ENCODE results near the gene PAGR1. TPM values are rescaled to one million over a fixed set of nuclear protein-coding genes. Genes with fewer than 3 reads are reported as not detected.

Gene PAGR1
- total and polyA plus RNA-seq, 9 of the 15 experiments (the other 6 are each of a cell fraction or from before 2014, with no cell fraction given), result 1.4 to 58.2 (median 16.8) TPM

DNA sequence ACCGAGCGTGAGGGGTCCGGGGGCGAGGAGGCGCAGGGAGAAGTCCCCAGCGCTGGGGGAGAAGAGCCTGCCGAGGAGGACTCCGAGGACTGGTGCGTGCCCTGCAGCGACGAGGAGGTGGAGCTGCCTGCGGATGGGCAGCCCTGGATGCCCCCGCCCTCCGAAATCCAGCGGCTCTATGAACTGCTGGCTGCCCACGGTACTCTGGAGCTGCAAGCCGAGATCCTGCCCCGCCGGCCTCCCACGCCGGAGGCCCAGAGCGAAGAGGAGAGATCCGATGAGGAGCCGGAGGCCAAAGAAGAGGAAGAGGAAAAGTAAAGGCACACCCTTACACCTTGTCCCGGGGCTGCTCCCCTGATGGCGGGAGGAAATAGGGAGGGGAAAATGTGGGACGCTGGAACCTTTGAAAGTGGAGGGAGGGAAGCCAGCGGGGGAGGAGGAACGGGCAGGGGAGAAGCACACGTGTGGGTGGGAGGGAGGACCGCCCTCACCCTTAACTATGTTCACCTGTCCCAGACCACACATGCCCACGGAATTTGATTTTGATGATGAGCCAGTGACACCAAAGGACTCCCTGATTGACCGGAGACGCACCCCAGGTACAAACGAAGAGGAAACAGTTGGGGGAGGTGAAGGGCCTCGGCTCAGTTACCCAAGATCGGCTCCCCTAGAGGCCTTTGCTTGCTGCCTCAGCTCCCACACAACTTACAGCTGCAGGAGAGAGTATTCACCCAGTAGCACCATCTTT, 916 bp downstream of the PAGR1 start (continued):
- peak in 1 of 2 experiments; percentile 15; a peak in 2 of 4 replicates for TF ChIP-seq RCOR1 (IDR thresholded peaks at IDR 0.05; ENCODE audit: borderline replicate concordance in 1 of 2, low read depth in 2 of 2, low read length in 2 of 2)
- TF ChIP-seq BRD9 (IDR thresholded peaks at IDR 0.05; ENCODE audit: low read depth, partially characterized antibody), result no peak
- no peak for TF ChIP-seq HDAC2 (IDR thresholded peaks at IDR 0.05)
- TF ChIP-seq ZNF785 (CRISPR knock-in tag; IDR thresholded peaks at IDR 0.05), result no peak
- TF ChIP-seq ZFX (CRISPR knock-in tag; IDR thresholded peaks at IDR 0.05), result no peak
- TF ChIP-seq TRIM24 (IDR thresholded peaks at IDR 0.05), result no peak
- TF ChIP-seq ZNF830 (CRISPR knock-in tag; IDR thresholded peaks at IDR 0.05), result no peak
- TF ChIP-seq NR2C1 (IDR thresholded peaks at IDR 0.05), result no peak
- no peak for TF ChIP-seq NR2C1 (tag; IDR thresholded peaks at IDR 0.05)
- no peak for TF ChIP-seq HDAC3 (IDR thresholded peaks at IDR 0.05; ENCODE audit: borderline replicate concordance, partially characterized antibody)
- TF ChIP-seq, protein P1, sequence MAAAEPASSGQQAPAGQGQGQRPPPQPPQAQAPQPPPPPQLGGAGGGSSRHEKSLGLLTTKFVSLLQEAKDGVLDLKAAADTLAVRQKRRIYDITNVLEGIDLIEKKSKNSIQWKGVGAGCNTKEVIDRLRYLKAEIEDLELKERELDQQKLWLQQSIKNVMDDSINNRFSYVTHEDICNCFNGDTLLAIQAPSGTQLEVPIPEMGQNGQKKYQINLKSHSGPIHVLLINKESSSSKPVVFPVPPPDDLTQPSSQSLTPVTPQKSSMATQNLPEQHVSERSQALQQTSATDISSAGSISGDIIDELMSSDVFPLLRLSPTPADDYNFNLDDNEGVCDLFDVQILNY (CRISPR knock-in tag; IDR thresholded peaks at IDR 0.05), result no peak
- no peak for TF ChIP-seq POU5F1 (IDR thresholded peaks at IDR 0.05; ENCODE audit: borderline replicate concordance, low read depth, low read length, partially characterized antibody)
- TF ChIP-seq SAFB2 (IDR thresholded peaks at IDR 0.05; ENCODE audit: borderline replicate concordance, low read depth, low read length, severe bottlenecking), result no peak
- no peak for TF ChIP-seq HEY1 (CRISPR knock-in tag; IDR thresholded peaks at IDR 0.05; ENCODE audit: borderline replicate concordance)
- TF ChIP-seq, protein P2, sequence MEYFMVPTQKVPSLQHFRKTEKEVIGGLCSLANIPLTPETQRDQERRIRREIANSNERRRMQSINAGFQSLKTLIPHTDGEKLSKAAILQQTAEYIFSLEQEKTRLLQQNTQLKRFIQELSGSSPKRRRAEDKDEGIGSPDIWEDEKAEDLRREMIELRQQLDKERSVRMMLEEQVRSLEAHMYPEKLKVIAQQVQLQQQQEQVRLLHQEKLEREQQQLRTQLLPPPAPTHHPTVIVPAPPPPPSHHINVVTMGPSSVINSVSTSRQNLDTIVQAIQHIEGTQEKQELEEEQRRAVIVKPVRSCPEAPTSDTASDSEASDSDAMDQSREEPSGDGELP (CRISPR knock-in tag; IDR thresholded peaks at IDR 0.05; ENCODE audit: borderline replicate concordance), result no peak
- TF ChIP-seq ZNF347 (CRISPR knock-in tag; IDR thresholded peaks at IDR 0.05; ENCODE audit: low read depth), result no peak
- TF ChIP-seq FOXK2 (conservative IDR thresholded peaks at IDR 0.05 in 1 of 2, IDR thresholded peaks at IDR 0.05 in 1 of 2; ENCODE audit: low read depth in 2 of 2), result no peak
- TF ChIP-seq, protein P3, sequence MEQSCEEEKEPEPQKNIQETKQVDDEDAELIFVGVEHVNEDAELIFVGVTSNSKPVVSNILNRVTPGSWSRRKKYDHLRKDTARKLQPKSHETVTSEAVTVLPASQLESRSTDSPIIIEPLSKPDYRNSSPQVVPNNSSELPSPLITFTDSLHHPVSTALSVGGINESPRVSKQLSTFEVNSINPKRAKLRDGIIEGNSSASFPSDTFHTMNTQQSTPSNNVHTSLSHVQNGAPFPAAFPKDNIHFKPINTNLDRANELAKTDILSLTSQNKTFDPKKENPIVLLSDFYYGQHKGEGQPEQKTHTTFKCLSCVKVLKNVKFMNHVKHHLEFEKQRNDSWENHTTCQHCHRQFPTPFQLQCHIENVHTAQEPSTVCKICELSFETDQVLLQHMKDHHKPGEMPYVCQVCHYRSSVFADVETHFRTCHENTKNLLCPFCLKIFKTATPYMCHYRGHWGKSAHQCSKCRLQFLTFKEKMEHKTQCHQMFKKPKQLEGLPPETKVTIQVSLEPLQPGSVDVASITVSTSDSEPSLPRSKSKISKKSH (CRISPR knock-in tag; IDR thresholded peaks at IDR 0.05), result no peak
- no peak for TF ChIP-seq SIRT6 (IDR thresholded peaks at IDR 0.05; ENCODE audit: low read depth, low read length)
- TF ChIP-seq, protein P4, sequence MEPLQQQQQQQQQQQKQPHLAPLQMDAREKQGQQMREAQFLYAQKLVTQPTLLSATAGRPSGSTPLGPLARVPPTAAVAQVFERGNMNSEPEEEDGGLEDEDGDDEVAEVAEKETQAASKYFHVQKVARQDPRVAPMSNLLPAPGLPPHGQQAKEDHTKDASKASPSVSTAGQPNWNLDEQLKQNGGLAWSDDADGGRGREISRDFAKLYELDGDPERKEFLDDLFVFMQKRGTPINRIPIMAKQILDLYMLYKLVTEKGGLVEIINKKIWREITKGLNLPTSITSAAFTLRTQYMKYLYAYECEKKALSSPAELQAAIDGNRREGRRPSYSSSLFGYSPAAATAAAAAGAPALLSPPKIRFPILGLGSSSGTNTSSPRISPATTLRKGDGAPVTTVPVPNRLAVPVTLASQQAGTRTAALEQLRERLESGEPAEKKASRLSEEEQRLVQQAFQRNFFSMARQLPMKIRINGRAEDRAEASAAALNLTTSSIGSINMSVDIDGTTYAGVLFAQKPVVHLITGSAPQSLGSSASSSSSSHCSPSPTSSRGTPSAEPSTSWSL (CRISPR knock-in tag; IDR thresholded peaks at IDR 0.05; ENCODE audit: borderline replicate concordance), result no peak

All from K562 (cell line).